ENCODE results near the gene FTCDNL1.

Gene FTCDNL1

DNA sequence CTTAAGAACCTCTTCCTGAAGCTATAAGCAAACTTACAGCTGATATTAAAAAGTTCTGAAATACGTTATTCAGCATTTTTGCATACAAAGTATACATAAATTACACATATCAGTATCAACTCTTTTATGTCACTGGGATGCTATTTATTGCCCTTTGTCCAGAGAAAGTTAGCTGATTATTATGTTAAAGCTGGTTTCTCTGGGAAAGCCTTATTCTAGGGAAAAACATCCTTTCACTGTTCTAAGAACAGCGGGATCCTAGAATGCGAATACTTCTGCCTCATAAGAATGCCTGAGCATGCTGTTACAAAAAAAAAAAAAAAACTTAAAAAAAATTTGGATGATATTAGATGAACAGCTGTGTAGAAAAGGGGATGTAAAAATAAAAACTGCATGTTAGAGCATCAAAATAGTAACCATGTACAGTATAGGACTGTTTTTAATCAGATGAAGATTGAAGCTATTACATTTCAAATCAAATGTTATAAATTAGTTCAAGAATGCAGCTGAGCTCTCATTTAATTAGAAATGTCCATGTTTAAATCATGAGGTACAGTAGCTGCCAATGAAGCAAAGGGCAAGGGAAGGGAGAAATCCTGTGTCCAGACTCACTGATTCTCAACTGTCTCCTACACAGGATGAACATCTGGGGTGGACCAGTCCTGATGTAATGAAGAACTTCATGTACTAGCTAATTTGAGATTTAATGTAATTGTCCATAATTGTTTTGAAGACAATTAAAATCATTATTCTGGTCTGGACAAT lies 8.2 kb downstream of the FTCDNL1 start:
- DNase-seq (ENCODE audit: low read depth in 2 of 2, low spot score in 1 of 2): no peak

- DNase-seq (ENCODE audit: low read depth in 2 of 2, low spot score in 1 of 2): no peak
Measured at GRCh38 chr2:199841409-199841808, 9.6 kb downstream of the FTCDNL1 start.

GRCh38 chr2:199838399-199838798 lies 12.6 kb downstream of the FTCDNL1 start:
- no peak for DNase-seq (ENCODE audit: low read depth in 2 of 2, low spot score in 1 of 2)

GRCh38 chr2:199836943-199837342 lies 14.0 kb downstream of the FTCDNL1 start:
- DNase-seq (ENCODE audit: low read depth in 2 of 2, low spot score in 1 of 2): no peak

GRCh38 chr2:199833525-199833924 lies 17.5 kb downstream of the FTCDNL1 start:
- DNase-seq (ENCODE audit: low read depth in 2 of 2, low spot score in 1 of 2): no peak

DNA sequence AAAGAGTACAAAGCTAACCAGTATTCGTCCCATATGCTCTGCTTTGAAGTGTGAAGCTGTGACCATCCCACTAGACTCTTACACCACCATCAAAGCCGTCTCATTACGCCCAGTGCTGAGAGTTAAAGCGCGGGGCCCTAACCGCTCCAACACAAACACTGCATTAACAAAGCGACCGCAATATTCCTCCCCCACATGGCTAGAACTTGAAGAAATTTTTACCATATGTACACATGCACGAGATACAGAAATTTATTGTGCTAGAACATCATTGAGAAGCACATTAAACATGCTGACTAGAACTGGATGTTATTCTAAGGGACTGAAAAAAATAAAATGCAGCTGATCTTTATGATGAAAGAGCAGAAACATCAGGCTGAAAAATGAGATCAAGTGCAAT lies 20.5 kb downstream of the FTCDNL1 start:
- no peak for DNase-seq (ENCODE audit: low read depth in 2 of 2, low spot score in 1 of 2)

DNA sequence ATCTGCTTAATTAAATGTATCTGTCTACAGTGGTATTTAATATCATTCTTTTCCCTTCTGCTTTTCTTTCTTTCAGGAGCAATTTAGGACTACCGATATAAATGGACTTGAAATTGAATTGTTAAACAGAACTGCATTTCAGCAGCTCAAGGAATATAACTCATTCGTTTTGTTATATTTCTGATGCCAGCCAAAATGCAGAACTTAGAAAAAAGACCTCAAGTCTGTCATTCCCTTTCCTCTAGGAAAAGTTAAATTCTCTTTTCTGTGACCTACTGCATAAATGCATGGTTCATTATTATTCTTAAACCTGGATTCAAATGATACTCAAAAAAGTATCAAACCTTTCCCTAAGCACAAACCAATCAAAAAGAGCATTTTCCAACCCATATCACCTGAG lies 21.4 kb downstream of the FTCDNL1 start:
- DNase-seq (ENCODE audit: low read depth in 2 of 2, low spot score in 1 of 2): no peak

GRCh38 chr2:199819746-199820145 lies 31.2 kb downstream of the FTCDNL1 start:
- no peak for DNase-seq (ENCODE audit: low read depth in 2 of 2, low spot score in 1 of 2)

- no peak for DNase-seq (ENCODE audit: low read depth in 2 of 2, low spot score in 1 of 2)
Measured at GRCh38 chr2:199818754-199819153, 32.2 kb downstream of the FTCDNL1 start.

- DNase-seq (ENCODE audit: low read depth in 2 of 2, low spot score in 1 of 2): no peak
Measured at GRCh38 chr2:199818026-199818425, 33.0 kb downstream of the FTCDNL1 start.

DNA sequence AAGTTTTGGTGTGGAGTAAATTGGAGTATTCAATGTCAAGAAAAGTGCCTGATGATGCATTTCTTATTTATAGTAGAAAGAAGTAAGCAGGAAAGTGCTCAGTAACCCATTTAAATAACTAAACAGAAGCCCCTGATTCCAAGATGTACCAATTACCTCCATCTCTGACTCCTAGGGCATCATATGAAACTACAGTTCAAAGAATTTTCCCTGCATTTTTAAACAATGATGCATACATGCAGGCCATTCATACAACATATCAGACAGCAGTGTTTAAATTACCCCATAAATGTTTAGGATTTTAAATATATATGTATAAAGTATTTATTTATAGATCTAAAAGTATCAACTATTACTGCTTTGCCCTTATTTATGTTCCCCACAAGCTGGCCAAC lies 36.2 kb downstream of the FTCDNL1 start:
- no peak for DNase-seq (ENCODE audit: low read depth in 2 of 2, low spot score in 1 of 2)

DNA sequence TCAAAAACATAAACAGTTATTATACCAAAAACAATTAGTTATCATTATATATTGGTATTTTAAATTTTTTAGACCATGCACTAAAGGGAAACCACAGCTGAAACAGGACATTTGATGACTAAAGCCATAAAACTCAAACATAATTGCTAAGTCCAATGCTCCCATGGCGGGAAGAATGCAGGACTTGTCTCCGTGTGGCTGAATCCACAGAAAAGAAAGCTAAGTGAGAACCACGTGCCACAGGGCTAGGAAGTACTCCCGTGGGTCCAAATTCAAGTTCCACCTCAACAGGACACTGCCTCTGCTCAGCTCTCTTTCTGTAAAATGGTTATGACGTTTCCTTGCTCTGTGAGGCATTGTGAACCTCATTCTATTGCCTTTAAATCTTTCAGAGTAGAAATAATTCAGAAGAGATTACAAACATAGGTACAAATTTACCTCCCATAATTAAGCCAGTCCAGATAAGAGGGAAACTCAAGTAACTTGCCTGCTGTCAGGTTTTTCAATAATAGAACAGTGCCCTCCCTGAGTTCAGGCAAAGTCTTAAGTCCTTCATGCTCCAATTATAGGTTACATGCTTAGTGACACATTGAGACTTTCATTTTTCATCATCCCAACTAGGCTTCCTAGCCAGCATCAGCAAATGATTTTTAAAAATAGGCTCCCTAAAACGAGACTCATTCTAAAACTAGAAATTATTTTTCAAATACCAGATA lies 36.7 kb downstream of the FTCDNL1 start:
- DNase-seq (ENCODE audit: low read depth in 2 of 2, low spot score in 1 of 2): no peak

DNA sequence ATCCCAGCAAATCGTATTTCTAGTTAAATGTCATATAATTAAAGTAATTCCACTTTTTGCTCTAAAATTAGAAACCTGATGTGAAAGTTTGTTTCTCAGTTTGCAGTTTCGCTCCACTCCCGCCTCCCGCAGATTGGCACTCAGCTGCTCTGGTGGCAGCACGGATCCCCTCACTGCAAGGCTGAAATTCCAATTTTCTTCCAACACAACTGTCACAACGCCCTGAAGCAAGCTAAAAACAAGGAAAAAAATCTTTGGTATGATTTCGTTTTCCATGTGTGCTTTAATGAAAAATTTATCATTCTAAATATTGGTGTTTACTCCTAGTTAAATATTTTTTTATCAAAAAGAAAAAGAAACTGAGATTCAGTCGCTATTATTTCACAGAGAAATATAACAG lies 38.5 kb downstream of the FTCDNL1 start:
- DNase-seq (ENCODE audit: low read depth in 2 of 2, low spot score in 1 of 2): no peak

DNA sequence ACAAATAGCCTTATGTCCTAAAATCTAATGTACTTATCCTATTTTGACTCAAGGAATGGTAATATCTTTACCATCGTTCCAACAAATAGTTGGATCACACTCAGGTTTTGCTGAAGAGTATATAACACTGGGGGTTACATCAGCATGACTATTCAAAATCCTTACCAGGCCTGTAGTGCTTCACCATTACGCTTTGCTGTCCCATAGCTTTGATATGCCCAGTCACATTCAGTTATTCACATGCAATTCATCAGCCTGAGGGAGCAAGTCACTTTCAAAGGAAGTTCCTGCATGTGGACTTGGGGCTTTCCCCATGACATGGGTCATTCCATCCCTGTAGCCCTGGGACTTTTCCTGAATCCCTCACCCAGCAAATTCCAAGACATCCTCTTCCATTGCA lies 39.6 kb downstream of the FTCDNL1 start:
- DNase-seq (ENCODE audit: low read depth in 2 of 2, low spot score in 1 of 2): no peak

- DNase-seq (ENCODE audit: low read depth in 2 of 2, low spot score in 1 of 2): no peak
Measured at GRCh38 chr2:199810422-199811171, 40.4 kb downstream of the FTCDNL1 start.

GRCh38 chr2:199807966-199808365 lies 43.0 kb downstream of the FTCDNL1 start:
- no peak for DNase-seq (ENCODE audit: low read depth in 2 of 2, low spot score in 1 of 2)

DNA sequence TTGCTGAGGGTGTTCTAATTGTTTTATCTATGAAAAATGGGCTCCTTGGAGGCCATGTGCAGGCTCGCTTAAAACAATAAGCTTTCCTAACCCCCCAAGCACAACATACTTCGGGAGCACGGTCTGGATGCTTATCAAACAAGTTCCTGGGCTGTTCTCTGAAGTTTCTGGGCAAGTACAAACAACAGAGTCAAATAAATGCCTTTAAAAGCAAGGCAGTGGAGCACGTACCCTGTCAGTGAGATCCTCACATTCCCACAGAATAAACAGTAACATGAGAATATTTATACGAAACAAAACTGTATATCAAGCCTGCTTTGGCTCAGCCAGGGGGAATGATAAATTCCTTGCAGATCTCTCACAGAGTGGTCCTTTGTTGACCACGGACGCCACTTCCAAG lies 44.8 kb downstream of the FTCDNL1 start:
- no peak for DNase-seq (ENCODE audit: low read depth in 2 of 2, low spot score in 1 of 2)

DNA sequence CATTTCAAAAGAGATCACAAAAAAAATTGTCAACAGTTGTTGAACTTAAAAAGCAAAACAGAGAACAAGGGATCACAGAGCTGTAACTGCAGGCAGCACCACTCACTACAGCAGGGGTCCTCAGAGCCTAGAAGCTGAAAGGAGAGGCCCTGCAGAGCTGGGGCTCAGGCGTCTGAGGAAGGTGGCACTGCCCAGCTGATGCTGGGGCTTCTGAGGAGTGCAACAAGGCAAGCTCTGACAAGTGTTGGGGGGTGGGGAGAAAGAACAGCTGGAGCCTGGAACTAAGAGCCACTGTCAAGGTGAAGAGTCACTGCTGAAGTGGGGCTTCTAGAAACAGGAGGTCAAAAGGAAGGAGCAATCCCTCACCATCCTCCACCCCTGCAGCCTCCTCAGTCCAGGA lies 46.2 kb downstream of the FTCDNL1 start:
- DNase-seq (ENCODE audit: low read depth in 2 of 2, low spot score in 1 of 2): no peak

DNA sequence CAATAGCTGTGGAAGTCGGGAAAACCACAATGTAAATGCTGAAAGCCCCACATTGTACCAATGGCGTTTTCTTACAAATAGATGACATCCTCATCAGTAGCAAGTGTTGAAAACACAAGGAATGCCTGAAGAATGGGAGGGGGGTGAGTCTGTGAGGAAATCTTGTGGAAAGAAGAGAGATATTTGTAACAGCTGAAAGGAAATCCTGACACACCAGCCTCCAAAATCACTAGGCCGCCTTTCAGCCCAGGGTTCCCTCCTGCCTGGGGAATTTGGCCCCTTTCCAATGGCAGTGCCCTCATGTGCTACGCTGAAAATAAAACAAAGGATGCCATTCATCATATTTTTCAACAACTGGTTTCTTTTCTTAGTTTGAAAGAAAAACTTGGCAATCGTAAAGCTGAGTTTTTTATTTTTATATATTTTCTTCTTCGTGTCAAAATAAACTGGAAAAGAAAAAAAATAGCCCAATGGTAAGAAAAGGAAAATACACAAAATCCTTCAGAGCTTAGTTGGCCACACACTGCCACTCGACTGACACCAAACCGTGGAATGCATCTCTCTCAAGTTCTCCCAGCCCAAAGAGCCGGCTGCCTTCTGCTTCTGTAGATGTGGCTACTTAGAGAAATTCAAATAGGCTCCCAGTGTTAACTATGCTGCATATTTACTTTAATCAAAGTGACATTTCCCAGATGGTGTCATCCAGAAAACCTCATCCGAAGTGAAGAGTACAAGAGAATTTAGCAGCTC lies 52.0 kb downstream of the FTCDNL1 start:
- DNase-seq (ENCODE audit: low read depth in 2 of 2, low spot score in 1 of 2): no peak

DNA sequence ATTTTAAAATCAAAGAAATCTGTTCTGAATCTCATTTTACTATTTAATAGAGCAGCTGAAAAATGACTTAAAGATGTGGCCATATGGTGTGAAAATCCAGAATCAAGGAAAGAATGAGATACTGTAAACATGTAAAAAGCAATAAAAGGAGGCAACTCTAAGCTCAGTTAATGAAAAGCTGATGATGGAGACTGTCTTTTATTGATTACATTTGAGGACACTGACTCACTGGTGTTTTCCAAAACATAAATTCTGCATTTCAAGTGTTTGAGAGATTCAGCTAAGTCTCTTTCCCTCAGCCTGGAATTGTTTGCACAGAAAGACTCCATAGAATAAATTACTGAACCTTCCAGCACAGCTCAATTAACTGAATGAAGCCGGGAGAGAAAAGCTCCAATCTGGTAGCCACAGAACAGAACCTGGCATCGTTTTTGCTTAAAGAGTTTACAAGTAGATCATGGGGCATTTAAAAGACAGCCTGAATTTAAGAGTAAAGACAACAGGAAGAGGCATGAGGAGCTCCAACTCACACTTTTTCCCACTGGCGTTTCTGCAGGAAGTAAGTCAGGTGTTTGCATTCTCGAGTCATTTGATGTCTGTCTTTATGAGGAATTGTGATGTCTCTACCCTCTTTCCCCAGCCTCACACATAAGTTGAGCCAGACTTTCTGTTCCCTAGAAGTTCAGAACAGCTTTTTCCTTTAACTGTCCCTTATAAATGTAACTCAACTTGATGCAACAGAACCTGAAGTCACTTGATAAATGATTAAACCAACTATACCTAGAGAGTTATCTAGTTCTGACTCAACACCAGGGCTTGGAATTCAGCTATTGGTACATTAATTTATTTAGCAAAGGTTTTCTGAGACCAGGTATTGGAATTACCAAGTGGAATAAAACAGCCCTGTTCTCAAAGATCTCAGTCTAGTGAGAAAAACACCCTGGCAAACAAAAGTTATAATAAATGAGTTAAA lies 53.3 kb downstream of the FTCDNL1 start:
- DNase-seq (ENCODE audit: low read depth in 2 of 2, low spot score in 1 of 2): no peak

Data from stimulated activated CD8-positive, alpha-beta memory T cell treated with anti-CD3 and anti-CD28 coated beads, Interleukin-4, amount 100 ng/mL, for 1 hour (primary cell).